PC-3 (cell line): ENCODE results near the gene ATP6V1G3. TPM values are rescaled to one million over a fixed set of nuclear protein-coding genes. Genes with fewer than 3 reads are reported as not detected.

Source experiments
- ATAC-seq: fragments of 200-7000 bp; cut with Tn5 transposase; 2 replicates; pipeline ENCODE4 v1.9.1; 2020; ENCODE audit warnings: mild to moderate bottlenecking, moderate library complexity
- BruUV-seq: library from RNA; stranded (reverse); fragments of 400-500 nt; replicated peaks from 2 replicates; lab custom pipeline; 2021; lab: Mats Ljungman, UMichigan
- CTCF ChIA-PET: fragments of 300-600 bp; sonication (Branson Sonifier 250); formaldehyde crosslinking; loops from one replicate; lab custom pipeline; 2022; ENCODE audit warnings: antibody characterized with exemption; lab: Charles Lee
- POLR2A ChIA-PET: fragments of 300-600 bp; sonication (Branson Sonifier 250); formaldehyde crosslinking; loops from one replicate; lab custom pipeline; 2022; ENCODE audit warnings: antibody characterized with exemption; ENCODE audit not compliant: unreplicated experiment; lab: Charles Lee
- DNase-seq: peaks from one replicate; pipeline ENCODE4 v3.0.0-alpha.2; 2015
- H2AFZ ChIP-seq: fragments of 300-600 bp; sonication (generic); 2 replicates; pipeline ENCODE4 v1.6.0; 2016; ENCODE audit warnings: antibody characterized with exemption, low read length
- H3F3A ChIP-seq: fragments of 300-600 bp; sonication (generic); one replicate; pipeline ENCODE4 v1.6.0; 2017; ENCODE audit warnings: antibody characterized with exemption, low read length, control low read depth, mild to moderate bottlenecking; ENCODE audit not compliant: unreplicated experiment
- H3K27ac ChIP-seq: fragments of 300-600 bp; sonication (generic); 2 replicates; pipeline ENCODE4 v1.5.1; 2016; ENCODE audit warnings: mild to moderate bottlenecking, low read length
- H3K27me3 ChIP-seq: fragments of 300-600 bp; sonication (generic); 2 replicates; pipeline ENCODE4 v1.6.1; 2016; ENCODE audit warnings: low read length, mixed read lengths
- H3K36me3 ChIP-seq: fragments of 300-600 bp; sonication (generic); 2 replicates; pipeline ENCODE4 v1.6.1; 2016; ENCODE audit warnings: low read depth, mixed run types, low read length, mixed read lengths
- H3K4me1 ChIP-seq: fragments of 300-600 bp; sonication (generic); 2 replicates; pipeline ENCODE4 v1.5.1; 2016; ENCODE audit warnings: low read length; ENCODE audit not compliant: insufficient read depth
- H3K4me2 ChIP-seq: fragments of 300-600 bp; sonication (generic); 2 replicates; pipeline ENCODE4 v1.6.0; 2016; ENCODE audit warnings: low read length
- H3K4me3 ChIP-seq: fragments of 300-600 bp; sonication (generic); 2 replicates; pipeline ENCODE4 v1.5.1; 2016; ENCODE audit warnings: mild to moderate bottlenecking, low read length, mixed read lengths
- H3K79me2 ChIP-seq: fragments of 300-600 bp; sonication (generic); 2 replicates; pipeline ENCODE4 v1.6.1; 2017; ENCODE audit warnings: low read length, mixed read lengths
- H3K9ac ChIP-seq: fragments of 300-600 bp; sonication (generic); 2 replicates; pipeline ENCODE4 v1.6.0; 2016; ENCODE audit warnings: mild to moderate bottlenecking, low read length
- H3K9me2 ChIP-seq: fragments of 300-600 bp; sonication (generic); replicated peaks from 2 replicates; pipeline ENCODE4 v1.6.1; 2016; ENCODE audit warnings: mixed run types, low read length, mixed read lengths
- H3K9me3 ChIP-seq: fragments of 300-600 bp; sonication (generic); 2 replicates; pipeline ENCODE4 v1.6.1; 2016; ENCODE audit warnings: low read length, mixed read lengths
- H4K20me1 ChIP-seq: fragments of 300-600 bp; sonication (generic); 2 replicates; pipeline ENCODE4 v1.6.1; 2016; ENCODE audit warnings: low read length, mixed read lengths
- CTCF ChIP-seq: fragments of 300-600 bp; sonication (generic); conservative IDR thresholded peaks from 2 replicates; pipeline ENCODE4 v1.5.1; 2017; ENCODE audit warnings: antibody characterized with exemption, low read depth, mild to moderate bottlenecking, low read length
- EZH2 ChIP-seq: fragments of 300-600 bp; sonication (generic); IDR thresholded peaks from one replicate; pipeline ENCODE4 v1.6.1; 2017; ENCODE audit warnings: antibody characterized with exemption, mild to moderate bottlenecking, low read length; ENCODE audit not compliant: unreplicated experiment
- EZH2phosphoT487 ChIP-seq: fragments of 300-600 bp; sonication (generic); IDR thresholded peaks from 2 replicates; pipeline ENCODE4 v1.6.1; 2018; ENCODE audit warnings: mild to moderate bottlenecking, antibody characterized with exemption, low read length, borderline replicate concordance
- intact Hi-C: fragments of 100-400 bp; cut with micrococcal nuclease; formaldehyde crosslinking; loops from 2 replicates; pipeline ENCODE4 v1.9.0; 2023
- total RNA-seq: library from RNA; depleted of rRNA; stranded (reverse); fragments of >200 nt; gene quantifications from 2 replicates; pipeline ENCODE4 v1.2.3, GENCODE V29; 2014

Gene ATP6V1G3
- total RNA-seq, 1 experiment from 2014 or later, result not detected

GRCh38 chr1:198529414-198529813 lies 11.1 kb downstream of the ATP6V1G3 start:
- Histone ChIP-seq H3K4me2 (peak overlapping the region; percentile 58), H3K9me3 (no peaks in the 10 kb centered on the region), H3F3A (no peaks in the 10 kb centered on the region), H3K9me2 (no peaks in the 10 kb centered on the region), H4K20me1 (no peaks in the 10 kb centered on the region), H3K27me3 (no peaks in the 10 kb centered on the region), H3K4me3 (no peak overlapping the region), H3K4me1 (peaks cover 24% of the 10 kb centered on the region), H2AFZ (no peak overlapping the region), H3K9ac (no peak overlapping the region), H3K79me2 (no peaks in the 10 kb centered on the region), H3K36me3 (no peaks in the 10 kb centered on the region), H3K27ac (peak overlapping the region; percentile 49)
- CTCF ChIA-PET, result no interaction called here
- DNase-seq, result peak; percentile 78
- TF ChIP-seq EZH2phosphoT487 (no peak), CTCF (no peak), EZH2 (no peak)
- BruUV-seq, result no TSS peak
- intact Hi-C loops, result loop anchor here (5.0 kb wide), 2 partner anchors 48 to 128 kb away; no protein-coding TSS in a partner anchor
- POLR2A ChIA-PET, result no interaction called here
- peak; percentile 57 for ATAC-seq

- H3K79me2 ChIP-seq, result no peaks in the 10 kb centered on the region
- intact Hi-C loops, result loop anchor here (5.0 kb wide), 2 partner anchors 49 to 129 kb away; no protein-coding TSS in a partner anchor
- POLR2A ChIA-PET, result no interaction called here
These were observed 12.1 kb downstream of the ATP6V1G3 start for GRCh38 chr1:198528364-198528763.

More at GRCh38 chr1:198528364-198528763, 12.1 kb downstream of the ATP6V1G3 start:
- Histone ChIP-seq H3K4me3 (no peak overlapping the region), H4K20me1 (no peaks in the 10 kb centered on the region), H3K9ac (no peak overlapping the region), H3K9me2 (no peaks in the 10 kb centered on the region), H3K36me3 (no peaks in the 10 kb centered on the region), H3K27ac (no peak overlapping the region), H3K27me3 (no peaks in the 10 kb centered on the region), H3K4me1 (peaks cover 21% of the 10 kb centered on the region), H2AFZ (no peak overlapping the region), H3F3A (no peaks in the 10 kb centered on the region), H3K9me3 (no peaks in the 10 kb centered on the region), H3K4me2 (peak overlapping the region; percentile 13; the same call in 1 of the 2 replicates)
- DNase-seq, result peak; percentile 44
- peak; percentile 40 for ATAC-seq
- TF ChIP-seq EZH2phosphoT487, result no peak
- TF ChIP-seq CTCF, result no peak
- no peak for TF ChIP-seq EZH2
- CTCF ChIA-PET, result no interaction called here
- no TSS peak for BruUV-seq
